HG02852 (cell line): ENCODE results near the gene ANKEF1.

Source experiments
- ATAC-seq: cut with Tn5 transposase; IDR thresholded peaks from one replicate; pipeline ENCODE4 v1.9.1; 2021; ENCODE audit warnings: mild to moderate bottlenecking, moderate library complexity; ENCODE audit not compliant: unreplicated experiment

The ANKEF1 gene

DNA sequence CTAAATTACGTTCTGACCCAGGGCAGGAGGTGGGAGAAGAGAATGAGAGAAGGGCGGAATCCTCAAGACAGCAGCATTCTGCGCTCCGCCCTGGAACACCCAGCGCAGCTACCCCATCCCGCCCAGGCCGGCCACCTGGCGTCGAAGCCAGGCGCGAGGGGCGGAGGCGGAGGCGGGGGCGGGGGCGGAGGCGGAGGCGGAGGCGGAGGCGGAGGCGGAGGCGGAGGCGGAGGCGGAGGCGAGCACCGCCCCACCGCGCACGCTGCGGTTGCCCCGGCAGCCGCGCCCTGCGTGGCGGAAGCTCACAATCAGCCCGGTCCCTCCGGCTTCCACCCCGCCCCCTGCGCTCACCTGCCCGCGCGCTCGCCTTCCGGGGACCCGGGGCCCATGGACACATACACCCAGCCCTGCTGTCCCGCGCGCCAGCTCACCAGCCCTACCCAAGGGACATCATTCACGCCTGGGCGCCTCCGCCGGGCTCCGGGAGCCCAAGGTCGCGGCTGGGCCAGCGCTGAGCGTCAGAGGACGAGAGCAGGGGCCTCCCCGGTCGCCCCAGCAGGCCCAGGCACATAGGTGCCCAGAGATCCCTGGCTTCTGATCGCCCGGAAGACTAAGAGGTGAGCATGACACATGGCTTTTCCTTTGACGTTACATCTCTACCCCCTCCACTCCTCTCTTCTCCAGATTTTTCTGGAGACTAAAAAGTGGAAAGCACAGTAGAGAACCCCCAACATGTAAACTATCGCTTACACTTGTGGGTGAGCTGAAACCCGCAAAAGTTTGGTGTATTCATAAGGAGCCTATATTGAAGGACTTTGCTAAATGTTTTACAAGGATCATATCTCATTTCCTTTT is at the start of gene ANKEF1:
Gene ANKEF1 (plus strand): TSS at position 271 of the 855 bp plus-strand sequence. CDS start 3,315 bp downstream, outside the sequence.
- peak; percentile 95 for ATAC-seq

DNA sequence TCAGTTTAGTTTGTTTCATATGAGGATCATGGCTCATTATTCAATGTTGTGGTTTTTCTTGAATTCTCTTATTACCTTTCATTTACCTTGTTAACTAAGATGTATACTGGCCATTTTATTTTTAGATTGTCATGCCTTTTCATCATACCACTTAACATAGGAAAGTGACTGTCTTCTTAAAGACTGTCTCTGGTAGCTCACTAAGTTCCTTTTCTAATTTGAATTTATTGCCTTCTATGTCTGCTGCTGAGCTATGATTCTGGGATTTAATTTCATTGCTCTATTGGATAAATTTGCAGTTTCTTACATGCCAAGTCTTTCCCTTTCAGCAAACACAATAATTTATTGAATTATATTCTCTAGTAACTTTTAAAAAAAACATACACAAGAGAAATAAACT is 49.5 kb upstream of the ANKEF1 start:
- no peak for ATAC-seq

DNA sequence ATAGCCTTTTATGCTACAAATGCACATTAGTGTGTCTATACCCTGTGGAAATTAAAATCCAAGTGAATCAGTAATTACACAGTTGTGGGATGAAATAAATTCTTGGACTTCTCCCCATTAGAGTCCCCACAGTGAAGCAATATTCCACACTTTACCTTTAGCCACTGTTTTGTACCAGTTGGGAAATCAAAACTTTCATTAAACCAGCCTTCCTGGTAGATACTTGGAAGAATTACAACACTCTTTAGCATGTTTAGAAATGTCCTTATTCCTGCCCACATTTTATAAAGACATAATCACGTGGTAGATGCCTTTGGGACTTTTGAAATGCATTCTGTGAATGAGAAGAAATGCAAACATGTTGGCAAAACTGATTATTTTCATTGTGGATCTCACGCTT is 49.0 kb upstream of the ANKEF1 start:
- no peak for ATAC-seq

DNA sequence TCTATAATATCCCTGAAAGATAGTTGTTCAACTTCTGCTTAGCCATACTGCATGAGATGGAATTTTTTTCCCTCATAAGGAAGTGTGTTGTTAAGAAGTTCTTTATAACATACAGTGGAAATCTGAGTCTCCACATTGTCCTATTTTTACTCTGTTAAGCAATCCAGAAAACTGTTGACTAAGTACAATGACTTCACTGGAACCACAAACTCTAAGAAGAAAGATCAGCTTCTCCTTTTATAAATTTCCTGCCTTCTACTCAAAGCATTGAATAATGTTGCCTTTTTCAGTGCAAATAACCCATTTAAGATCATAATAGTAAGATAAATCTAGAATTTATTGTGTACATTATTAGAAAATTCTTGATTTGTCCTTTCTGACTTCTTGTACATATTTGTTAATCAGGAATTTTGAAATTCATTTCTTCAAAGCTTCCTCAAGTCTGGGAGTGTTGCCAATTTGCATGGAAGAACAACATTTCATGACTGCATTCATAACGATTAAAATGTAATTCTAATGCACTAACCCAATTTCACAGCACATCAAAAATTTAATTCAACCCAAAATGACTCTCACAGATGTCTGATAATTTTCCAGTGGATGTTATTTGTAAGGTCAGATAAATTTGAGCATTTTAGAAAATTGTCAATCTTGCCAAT is 45.6 kb upstream of the ANKEF1 start:
- ATAC-seq: no peak

DNA sequence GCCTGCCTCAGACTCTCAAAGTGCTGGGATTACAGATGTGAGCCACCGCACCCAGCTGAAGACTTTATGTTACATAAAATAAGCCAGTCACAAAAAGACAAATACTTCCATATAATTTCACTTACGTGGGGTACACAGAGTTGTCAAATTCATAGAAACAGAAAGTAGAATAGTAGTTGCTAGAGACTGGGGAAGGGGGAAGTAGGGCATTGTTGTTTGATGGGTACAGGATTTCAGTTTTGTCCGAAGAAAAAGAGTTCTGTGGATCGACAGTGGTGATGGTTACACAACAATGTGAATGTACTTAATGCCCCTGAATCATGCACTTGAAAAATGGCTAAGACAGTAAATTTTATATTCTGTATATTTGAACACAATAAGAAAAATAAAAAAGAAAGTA is 41.6 kb upstream of the ANKEF1 start:
- ATAC-seq: no peak

DNA sequence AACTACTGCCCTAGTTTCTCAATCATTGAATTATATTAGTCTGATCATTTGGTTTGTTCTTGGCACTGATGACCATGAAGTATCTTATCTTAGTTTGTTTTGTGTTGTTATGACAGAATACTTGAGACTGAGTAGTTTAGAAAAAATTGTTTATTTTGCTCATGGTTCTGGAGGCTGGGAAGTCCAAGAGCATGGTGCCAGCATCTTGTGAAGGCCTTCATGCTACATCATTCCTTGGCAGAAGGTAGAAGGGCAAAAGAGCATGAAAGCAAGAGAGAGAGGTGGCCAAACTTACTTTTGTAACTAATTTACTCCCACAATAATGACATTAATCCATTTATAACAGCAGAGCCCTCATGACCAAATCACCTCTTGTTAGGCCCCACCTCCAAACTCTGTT is 40.1 kb upstream of the ANKEF1 start:
- ATAC-seq: no peak

DNA sequence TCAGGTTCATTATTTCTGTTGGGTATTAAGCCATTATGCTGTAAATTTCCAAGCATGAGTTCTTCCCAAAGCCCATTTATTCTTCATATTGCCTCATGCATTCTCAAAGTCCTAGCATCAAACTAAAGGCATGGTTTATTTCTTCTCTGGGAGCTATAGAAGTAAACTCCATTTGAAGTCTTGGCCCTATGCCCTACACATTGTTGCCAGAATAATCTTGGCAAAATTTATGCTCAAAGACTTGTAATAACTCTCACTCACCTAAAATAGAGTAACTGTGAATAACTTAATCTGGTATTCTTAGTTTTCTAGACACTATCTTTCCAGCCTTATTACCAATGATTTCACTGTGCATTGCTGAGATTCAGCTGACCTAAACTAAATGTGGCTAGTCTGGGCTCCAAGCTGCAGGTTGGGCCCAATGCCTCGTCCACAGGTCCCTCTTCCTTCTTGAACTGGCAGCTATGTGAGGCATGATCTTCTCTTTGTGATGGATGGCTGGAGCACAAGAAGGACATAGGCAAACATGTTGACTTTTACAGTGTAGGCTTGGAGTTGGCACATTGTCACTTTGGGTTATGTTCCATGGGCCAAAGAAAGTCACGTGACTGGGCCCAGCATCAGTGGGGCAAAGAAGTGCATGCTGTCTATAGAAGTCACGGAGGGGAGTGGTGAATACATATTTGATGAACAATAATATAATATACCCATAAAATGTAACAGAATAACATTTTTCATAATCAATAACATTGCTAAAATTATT is 39.1 kb upstream of the ANKEF1 start:
- no peak for ATAC-seq

DNA sequence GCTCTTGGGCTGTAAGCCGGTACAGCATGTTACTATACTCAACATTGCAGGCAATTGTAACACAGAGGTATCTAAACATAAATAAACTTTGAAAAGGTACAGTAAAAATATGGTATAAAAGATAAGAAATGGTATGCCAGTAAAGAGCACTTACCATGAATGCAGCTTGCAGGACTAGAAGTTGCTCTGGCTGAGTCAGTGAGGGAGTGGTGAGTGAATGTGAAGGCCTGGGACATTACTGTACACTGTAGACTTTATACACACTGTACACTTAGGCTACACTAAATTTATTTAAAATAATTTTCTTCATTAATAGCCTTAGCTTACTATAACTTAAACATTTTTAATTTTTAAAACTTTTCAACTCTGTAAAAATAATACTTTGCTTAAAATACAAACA is 37.8 kb upstream of the ANKEF1 start:
- ATAC-seq: no peak

DNA sequence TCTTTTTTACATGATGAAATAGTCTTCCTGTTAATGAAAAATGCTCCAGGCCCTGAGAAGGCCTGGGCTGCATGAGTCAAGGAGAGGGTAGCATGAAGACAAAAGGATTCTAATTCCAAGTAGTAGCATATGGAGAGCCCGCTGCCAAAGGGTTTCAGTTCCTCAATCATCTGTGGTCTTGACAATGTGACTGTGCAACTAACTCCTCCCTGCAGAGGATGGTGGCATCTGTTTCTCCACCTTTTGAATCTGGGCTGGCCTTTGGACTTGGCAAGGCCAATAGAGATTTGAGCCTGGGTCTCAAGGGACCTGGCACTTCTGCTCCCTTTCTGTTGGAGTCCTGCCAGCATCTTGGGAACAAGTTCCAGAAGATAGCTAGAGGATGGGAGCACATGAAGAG is 35.1 kb upstream of the ANKEF1 start:
- no peak for ATAC-seq

DNA sequence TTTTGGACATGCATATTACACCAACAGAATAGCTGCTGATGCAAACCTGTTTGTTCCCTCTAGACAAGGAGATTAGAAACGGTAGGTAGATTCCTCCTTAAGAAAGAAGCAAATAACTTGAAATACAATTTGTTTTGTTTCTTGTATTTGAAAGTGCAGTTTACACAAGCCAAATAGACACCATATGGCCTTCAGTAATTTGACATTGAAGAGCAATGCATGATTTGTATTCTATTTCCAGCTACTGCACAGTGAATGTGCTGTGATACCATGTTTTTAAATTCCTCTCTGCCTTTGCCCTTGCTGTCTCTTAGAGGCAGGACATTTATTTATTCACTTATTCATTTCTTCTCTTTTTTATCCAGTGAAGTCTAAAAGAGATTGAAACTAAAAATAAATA is 31.9 kb upstream of the ANKEF1 start:
- no peak for ATAC-seq

DNA sequence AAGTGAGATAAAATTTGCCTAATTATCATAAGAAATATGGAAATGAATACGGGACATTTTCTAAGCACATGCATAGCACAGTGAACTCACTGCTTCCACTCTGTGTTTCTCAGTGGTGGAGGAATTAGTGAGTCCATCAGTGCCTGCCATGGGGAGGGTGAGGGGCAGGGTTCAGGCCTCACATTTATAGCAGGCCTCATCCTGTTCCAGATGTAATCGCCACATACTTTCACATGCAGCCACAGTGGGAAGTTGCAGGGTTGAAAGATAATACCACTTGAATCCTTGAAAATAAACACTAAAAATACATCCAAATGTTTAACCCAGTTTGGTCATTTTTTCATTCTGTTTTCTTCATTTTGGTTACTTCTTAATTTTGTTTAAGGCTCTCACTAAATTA is 29.9 kb upstream of the ANKEF1 start:
- ATAC-seq: no peak

DNA sequence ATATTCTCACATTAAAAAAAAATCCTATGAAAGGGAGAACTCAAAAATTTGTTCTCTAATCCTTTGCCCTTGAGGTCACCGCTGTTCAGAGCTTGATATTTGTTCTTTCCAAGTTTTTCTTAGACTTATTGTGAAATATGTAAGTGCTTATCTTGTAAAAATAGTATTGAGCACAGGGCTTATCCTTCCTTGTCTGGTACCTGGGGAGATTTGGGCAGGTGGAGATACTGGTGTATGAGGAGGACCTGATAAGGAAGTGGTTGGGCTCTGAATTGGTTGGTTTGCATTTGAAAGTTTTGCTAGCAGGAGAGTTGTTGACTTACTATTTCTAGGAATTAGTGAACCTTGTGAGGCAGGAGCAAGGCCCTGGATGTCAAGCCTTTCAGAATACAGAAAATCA is 28.9 kb upstream of the ANKEF1 start:
- no peak for ATAC-seq

DNA sequence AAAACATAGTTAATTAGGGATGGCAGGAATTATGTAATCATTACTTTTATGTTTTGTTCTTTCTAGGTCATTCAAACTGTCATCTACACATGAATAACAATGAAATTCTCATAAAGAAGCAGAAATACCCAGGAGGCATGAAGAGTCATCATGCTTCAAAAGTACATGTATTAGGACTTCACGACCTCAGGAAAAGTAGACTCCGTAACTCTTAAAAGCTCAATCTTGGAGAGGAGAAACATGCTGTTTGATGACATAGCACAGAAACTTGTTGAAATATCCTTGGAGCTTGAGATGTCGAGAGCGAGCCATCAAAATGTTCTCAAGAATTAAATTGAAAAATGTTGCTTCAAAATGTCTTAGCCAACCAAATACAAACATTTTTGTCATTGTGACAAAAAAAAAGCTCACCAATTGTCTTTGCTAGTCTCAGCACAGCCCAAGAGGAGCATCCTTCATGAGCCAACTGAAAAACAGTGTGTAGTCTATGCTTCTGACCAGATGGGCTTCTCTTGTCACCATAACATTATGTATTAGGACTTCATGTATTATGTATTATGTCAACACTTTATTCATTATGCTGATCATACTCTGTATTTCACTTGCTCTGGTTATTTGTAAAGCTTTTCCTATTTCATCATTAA is 28.2 kb upstream of the ANKEF1 start:
- ATAC-seq: no peak

DNA sequence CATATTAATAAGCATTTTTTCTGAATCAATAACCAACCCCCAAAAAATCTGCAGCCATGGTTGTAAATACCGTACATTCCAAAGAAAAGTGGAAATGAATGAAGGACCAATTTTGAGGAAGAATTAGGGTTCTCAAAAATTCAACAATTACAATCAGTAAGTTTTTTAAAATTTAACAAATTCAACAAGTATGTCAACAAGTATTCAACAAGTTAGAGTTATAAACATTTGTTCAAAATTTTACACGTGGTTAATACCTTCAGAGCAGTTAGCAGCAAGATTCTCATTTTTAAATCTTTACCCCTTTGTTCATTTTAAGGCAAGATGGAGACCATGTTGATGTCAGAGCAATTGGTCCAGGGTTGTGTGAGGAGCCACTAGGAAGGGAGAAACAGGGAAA is 27.6 kb upstream of the ANKEF1 start:
- no peak for ATAC-seq

DNA sequence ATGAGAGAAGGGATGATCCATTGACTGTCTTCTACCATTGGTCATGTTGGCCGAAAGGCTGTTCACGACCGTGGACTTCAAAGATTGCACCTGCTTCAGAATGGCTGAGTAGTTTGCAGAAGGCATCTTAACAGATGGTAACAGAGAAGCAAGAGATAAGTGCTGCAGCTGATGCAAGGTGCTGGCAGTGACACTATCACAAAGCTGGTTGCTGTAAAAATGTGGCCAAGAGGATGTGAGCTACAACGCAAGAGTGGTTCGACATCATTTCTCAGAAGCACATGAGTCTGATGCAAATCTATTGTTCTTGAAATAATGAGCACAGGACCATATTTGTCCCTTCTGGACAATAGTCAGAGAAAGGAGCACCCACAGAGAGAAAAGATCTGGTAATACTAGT is 27.0 kb upstream of the ANKEF1 start:
- no peak for ATAC-seq

DNA sequence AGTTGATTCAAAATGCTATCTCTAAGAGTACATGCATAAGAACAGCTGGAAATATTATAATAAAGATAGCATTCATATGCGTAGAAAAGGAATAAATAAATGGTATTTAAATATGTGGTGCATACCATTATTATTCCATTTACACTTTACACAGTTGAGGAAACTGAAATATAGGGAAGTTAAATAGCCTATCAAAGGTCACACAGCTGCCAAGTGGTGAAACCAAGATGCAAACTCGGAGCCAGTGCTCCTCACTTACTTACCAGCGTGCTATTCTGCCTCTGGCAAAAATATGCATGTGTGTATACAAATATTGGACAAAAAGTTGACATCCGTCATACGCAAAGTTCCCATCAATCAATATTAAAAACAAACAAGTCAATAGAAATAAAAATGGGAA is 22.3 kb upstream of the ANKEF1 start:
- no peak for ATAC-seq

DNA sequence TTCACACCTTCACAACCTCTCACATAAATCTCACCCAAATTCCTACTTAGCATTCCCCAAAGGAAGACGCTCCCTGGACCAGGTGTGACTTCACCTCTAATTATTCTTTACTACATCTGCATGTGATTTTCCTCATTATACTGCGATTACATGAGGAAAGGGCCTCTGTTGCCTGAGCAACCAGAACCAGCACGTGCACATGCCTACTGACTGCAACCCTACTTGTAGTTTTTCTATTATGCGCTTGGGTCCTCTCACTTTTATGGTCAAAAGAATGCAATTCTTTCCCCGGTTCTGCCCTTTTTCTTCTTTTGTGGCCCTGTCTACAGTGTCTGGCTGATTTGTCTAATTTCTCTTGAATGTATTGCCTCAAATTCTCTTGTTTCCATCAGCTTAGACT is 20.4 kb upstream of the ANKEF1 start:
- no peak for ATAC-seq

DNA sequence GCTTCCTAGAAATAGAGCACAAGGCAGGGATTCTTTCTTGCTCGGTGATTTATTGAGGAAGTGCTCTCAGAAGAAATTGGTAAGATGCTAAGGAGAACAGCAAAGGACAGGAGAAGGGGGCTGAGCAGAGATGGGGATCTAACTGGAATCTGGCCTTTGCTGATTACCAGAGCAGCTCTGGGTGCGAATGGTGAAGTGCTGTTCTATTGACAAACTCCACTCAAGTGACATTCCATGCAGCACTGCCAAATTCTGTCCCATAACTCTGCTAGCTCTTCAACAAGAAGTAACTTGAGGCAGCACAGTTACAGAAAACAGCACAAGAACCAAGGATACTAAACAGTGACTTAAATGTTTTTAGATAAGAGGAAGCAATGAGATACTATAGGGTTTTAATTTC is 13.8 kb upstream of the ANKEF1 start:
- ATAC-seq: no peak

DNA sequence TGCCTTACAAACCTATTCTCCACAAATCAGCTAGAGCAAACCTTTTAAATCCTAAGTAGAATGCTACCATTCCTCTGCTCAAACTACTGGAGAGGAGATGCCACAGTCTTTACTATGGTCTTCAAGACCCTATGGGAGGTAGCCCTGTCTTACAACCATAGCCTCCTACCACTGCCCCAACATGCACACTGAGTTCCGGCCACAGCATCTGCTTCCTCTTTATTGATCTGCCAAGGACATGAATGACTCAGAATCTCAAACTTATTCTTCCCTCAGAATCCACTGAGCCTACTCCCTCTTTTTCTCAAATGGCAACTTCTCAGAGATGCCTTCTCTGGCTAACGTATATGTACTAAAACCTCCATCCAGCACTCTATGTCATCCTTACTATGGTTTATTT is 12.2 kb upstream of the ANKEF1 start:
- ATAC-seq: peak; percentile 48

DNA sequence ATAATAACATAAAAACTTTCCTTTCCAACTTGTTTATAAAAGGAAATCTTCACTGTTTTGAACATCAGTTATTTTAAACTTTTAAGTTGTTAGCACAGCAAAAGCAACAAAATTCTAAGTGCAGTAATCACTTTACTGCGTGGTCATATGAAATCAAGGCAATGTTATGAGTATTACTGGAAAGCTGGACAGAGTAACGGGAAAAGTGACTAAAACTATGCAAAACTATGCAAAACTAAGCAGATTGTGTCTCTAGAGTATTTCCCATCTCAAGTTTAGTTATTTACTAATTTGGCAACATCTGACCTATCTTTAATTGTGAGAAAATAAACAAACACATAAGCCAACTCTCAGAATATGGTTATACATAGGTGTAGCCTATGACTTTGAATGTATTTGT is 10.9 kb upstream of the ANKEF1 start:
- ATAC-seq: no peak
